Measurements from ENCODE around the gene RAB44.
A peak's percentile ranks its signal among the peaks of the same experiment; 100 is the strongest.
"Not testable (repeated sequence)": the region's sequence is repeated elsewhere in the genome, so short reads cannot be mapped to it uniquely, and the experiment has no call there.

RAB44 gene, protein sequence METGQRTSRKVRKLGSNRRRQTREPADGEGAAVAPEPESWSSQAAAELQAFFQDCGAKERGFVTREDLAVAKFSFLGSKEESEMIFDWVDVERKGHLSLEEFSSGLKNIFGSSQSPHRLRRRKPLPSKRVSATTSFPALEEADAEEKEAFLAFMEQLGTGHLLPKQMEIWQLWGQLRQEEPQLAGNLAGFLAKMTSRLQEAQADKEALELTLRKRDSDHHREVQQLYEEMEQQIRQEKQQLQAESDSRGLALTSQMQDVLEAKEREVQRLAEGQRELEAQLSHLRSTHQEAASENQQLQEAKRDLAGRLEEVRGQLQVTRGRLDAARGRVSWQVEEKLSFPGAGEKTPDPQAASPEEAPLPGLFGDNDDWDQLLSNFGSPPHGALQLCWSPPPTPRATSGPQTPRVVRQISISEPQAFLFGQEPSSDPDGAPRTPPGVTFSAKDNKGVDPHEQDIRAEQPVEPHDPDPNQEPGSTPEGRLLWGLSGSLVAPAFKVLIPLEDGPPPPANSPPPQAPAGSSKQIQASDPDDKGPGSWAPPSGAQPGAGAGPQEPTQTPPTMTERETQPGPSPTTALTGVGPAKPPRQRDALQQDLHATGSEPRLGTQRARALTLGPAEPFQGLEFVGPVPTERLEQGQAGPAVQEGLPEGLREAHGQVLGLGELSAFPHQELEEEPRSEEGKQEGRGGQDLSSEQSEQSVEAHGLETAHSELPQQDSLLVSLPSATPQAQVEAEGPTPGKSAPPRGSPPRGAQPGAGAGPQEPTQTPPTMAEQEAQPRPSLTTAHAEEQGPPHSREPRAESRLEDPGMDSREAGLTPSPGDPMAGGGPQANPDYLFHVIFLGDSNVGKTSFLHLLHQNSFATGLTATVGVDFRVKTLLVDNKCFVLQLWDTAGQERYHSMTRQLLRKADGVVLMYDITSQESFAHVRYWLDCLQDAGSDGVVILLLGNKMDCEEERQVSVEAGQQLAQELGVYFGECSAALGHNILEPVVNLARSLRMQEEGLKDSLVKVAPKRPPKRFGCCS

GRCh38 chr6:36697481-36697903, at the start of gene RAB44:
TSS of gene RAB44 (plus strand) at chr6:36697826. CDS start at chr6:36704236, 6,410 bp downstream.
- no peak within 1 kb of the TSS for H3K27ac ChIP-seq

DNA sequence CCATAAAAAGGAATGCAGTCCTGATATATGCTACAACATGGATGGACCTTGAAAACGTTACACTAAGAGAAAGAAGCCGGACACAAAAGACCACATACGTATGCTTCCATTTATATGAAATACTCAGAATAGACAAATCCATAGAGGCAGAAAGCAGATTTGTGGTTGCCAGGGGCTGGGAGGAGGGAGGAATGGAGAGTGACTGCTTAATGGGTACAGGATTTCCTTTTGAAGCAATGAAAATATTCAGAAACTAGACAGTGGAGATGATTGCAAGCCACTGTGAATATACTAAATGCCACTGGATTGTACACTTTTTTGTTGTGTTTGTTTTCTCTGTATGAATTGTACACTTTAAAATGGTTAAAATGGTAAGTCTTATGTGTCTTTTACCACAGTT, 48.5 kb upstream of the RAB44 start:
- H3K4me3 ChIP-seq: no peak overlapping the region
- no peak for DNase-seq (ENCODE audit: low read depth, low spot score)
- H3K9ac ChIP-seq (ENCODE audit: insufficient read length): no peak overlapping the region
- no peaks in the 10 kb centered on the region for H3K36me3 ChIP-seq (ENCODE audit: insufficient read depth, low read length)
- no peak for TF ChIP-seq EZH2 (IDR thresholded peaks at IDR 0.05)
- no peak for TF ChIP-seq POLR2AphosphoS5 (IDR thresholded peaks at IDR 0.05; ENCODE audit: borderline replicate concordance, low read depth, low read length)
- no peak for TF ChIP-seq FOXP2 (optimal IDR thresholded peaks at IDR 0.05; ENCODE audit: control extremely low read depth, extremely low read length, insufficient read depth)
- no peaks in the 10 kb centered on the region for H3K9me3 ChIP-seq (ENCODE audit: low read depth, low read length)
- peak overlapping the region; percentile 8; the same call in 1 of the 2 replicates for H3K27ac ChIP-seq

More at GRCh38 chr6:36697481-36697903, at the start of gene RAB44:
- Histone ChIP-seq H3K4me3 (no peak within 1 kb of the TSS), H3K36me3 (ENCODE audit: insufficient read depth, low read length) (no peaks in the 10 kb centered on the region), H3K9ac (ENCODE audit: insufficient read length) (no peak within 1 kb of the TSS), H3K9me3 (ENCODE audit: low read depth, low read length) (no peaks in the 10 kb centered on the region)
- TF ChIP-seq FOXP2 (optimal IDR thresholded peaks at IDR 0.05; ENCODE audit: control extremely low read depth, extremely low read length, insufficient read depth) (no peak), EZH2 (IDR thresholded peaks at IDR 0.05) (no peak), POLR2AphosphoS5 (IDR thresholded peaks at IDR 0.05; ENCODE audit: borderline replicate concordance, low read depth, low read length) (no peak)
- no peak for DNase-seq (ENCODE audit: low read depth, low spot score)

DNA sequence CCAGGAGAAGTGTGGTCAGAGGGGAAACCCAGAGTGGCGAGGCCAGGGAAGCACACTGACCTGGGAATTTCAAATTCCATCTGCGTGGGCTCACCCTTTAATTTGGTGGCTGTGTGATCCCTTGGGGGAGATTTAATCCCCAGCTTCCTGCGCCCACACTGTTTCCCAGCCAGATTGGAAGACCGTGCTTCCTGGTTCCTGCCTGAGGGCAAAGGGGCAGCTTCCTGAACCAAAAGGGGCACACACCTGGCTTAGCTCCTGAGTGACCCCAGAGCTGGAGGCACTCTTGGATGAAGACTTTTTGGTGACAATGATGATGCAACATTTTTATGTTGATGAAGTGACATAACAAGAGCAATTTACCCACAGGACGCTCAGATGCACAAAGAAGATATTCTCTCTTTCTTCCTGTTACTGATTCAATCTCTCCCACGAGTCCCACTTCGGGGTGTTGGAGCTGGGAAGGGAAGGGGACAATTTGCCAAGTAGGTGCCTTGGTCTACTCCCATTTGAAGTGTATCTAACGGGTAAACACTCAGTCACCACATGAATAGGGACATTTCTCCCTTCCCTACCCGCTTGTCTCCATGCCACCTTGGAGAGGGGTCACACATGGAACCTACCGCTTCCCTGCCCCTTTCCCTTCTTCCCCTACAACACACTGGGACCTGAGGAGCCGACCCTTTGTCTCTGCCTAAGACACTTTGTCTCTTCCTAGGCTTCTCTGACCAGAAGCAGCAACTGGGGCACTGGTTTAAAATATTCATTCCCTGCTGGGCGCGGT, 47.7 kb upstream of the RAB44 start:
- Histone ChIP-seq H3K4me3 (no peak overlapping the region), H3K9ac (ENCODE audit: insufficient read length) (peak overlapping the region; percentile 38), H3K27ac (peak overlapping the region; percentile 8; the same call in 1 of the 2 replicates), H3K9me3 (ENCODE audit: low read depth, low read length) (no peaks in the 10 kb centered on the region), H3K36me3 (ENCODE audit: insufficient read depth, low read length) (no peaks in the 10 kb centered on the region)
- TF ChIP-seq EZH2 (IDR thresholded peaks at IDR 0.05) (no peak), FOXP2 (optimal IDR thresholded peaks at IDR 0.05; ENCODE audit: control extremely low read depth, extremely low read length, insufficient read depth) (no peak), POLR2AphosphoS5 (IDR thresholded peaks at IDR 0.05; ENCODE audit: borderline replicate concordance, low read depth, low read length) (no peak)
- no peak for DNase-seq (ENCODE audit: low read depth, low spot score)

GRCh38 chr6:36650848-36651478, 46.7 kb upstream of the RAB44 start:
- Histone ChIP-seq H3K27ac (no peak overlapping the region), H3K9me3 (ENCODE audit: low read depth, low read length) (no peaks in the 10 kb centered on the region), H3K9ac (ENCODE audit: insufficient read length) (no peak overlapping the region), H3K36me3 (ENCODE audit: insufficient read depth, low read length) (no peaks in the 10 kb centered on the region), H3K4me3 (no peak overlapping the region)
- TF ChIP-seq FOXP2 (optimal IDR thresholded peaks at IDR 0.05; ENCODE audit: control extremely low read depth, extremely low read length, insufficient read depth) (no peak), POLR2AphosphoS5 (IDR thresholded peaks at IDR 0.05; ENCODE audit: borderline replicate concordance, low read depth, low read length) (no peak), EZH2 (IDR thresholded peaks at IDR 0.05) (no peak)
- no peak for DNase-seq (ENCODE audit: low read depth, low spot score)

DNA sequence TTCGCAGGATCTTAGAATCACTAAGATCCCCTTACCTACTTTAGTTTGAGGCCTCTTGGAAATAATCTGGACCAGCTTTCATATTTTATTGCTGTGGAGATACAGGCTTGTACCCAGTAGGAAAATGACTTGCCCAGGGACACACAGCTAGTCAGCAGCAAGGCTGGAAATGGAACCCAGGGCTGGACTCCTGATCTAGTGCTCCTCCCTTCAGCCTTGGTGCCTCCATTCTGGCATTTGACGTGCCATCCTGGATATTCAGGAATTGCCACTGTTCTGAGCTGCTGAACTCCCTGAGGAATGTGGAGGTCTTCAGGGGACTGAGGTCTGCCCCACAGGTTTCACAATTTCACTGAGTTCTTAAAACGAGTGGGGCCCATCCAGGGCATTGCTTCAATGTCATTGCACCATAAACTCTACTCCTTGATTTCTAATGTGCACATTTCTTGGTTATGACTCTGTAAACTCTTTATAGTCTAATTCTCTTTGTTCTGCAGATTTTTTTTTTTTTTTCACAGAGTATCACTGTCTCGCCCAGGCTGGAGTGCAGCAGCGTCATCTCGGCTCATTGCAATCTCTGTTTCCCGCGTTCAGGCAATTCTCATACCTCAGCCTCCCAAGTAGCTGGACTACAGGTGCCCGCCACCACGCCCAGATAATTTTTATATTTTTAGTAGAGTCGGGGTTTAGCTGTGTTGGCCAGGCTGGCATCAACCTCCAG, 45.8 kb upstream of the RAB44 start:
- no peak for DNase-seq (ENCODE audit: low read depth, low spot score)
- TF ChIP-seq FOXP2 (optimal IDR thresholded peaks at IDR 0.05; ENCODE audit: control extremely low read depth, extremely low read length, insufficient read depth) (no peak), EZH2 (IDR thresholded peaks at IDR 0.05) (no peak), POLR2AphosphoS5 (IDR thresholded peaks at IDR 0.05; ENCODE audit: borderline replicate concordance, low read depth, low read length) (no peak)
- H3K27ac ChIP-seq: no peak overlapping the region
- no peak overlapping the region for H3K9ac ChIP-seq (ENCODE audit: insufficient read length)
- no peak overlapping the region for H3K4me3 ChIP-seq
- peaks cover 5% of the 10 kb centered on the region; the same call in 1 of the 2 replicates for H3K9me3 ChIP-seq (ENCODE audit: low read depth, low read length)
- H3K36me3 ChIP-seq (ENCODE audit: insufficient read depth, low read length): no peaks in the 10 kb centered on the region

DNA sequence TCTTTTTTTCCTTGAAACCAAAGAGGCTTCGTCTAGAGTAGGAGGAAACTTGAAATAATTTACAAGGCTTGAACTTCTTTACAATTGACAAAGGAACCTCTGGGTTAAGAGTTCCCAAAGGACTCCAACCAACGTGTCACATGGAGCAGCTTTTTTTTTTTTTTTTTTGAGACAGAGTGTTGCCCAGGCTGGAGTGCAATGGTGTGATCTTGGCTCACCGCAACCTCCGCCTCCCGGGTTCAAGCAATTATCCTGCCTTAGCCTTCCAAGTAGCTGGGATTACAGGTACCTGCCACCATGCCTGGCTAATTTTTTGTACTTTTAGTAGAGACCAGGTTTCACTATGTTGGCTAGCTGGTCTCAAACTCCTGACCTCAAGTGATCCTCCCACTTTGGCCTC, 43.2 kb upstream of the RAB44 start:
- DNase-seq (ENCODE audit: low read depth, low spot score); H3K9me3 ChIP-seq (ENCODE audit: low read depth, low read length); H3K27ac ChIP-seq; H3K9ac ChIP-seq (ENCODE audit: insufficient read length); H3K36me3 ChIP-seq (ENCODE audit: insufficient read depth, low read length): not testable (repeated sequence)
- H3K4me3 ChIP-seq: peak overlapping the region; percentile 60; the same call in 1 of the 2 replicates

Measured in SK-N-MC (cell line).